ENCODE measurements around the gene IFT172.

Gene IFT172

DNA sequence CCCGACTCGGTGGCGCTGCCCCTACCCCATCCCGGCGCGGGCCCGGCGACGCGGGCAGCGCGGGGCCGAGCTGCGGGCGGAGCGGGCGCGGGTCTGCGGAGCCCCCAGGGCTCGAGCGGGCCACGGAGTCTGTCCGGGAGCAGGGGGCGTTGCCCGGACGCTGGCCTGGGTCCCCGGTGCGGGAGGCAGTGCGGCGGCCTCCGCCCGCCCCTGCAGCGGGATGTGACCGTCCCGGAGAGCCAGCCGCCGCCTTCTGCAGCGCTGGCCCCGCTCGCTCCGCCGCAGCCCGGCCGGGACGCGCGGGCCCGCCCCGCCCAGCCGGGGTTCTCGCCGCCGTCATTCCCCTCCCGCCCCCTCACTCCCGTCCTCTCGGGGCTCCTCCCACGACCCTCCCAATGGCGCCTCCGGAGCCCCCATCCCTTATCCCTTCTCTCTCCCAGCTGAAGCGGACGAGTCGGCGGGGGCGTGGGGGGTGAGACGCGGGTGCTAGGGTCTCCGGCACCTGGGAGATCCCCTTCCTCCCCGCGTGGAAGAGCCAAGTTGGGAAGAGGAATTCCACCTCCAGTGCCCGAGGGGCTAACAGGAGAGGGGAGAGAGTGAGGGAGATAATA lies 5.5 kb upstream of the IFT172 start, which contains the start of gene FNDC4:
TSS of gene FNDC4 (minus strand) at position 257 of the 611 bp plus-strand sequence. CDS start 521 bp downstream, outside the sequence.
- no peak for DNase-seq (ENCODE audit: low read depth)

DNA sequence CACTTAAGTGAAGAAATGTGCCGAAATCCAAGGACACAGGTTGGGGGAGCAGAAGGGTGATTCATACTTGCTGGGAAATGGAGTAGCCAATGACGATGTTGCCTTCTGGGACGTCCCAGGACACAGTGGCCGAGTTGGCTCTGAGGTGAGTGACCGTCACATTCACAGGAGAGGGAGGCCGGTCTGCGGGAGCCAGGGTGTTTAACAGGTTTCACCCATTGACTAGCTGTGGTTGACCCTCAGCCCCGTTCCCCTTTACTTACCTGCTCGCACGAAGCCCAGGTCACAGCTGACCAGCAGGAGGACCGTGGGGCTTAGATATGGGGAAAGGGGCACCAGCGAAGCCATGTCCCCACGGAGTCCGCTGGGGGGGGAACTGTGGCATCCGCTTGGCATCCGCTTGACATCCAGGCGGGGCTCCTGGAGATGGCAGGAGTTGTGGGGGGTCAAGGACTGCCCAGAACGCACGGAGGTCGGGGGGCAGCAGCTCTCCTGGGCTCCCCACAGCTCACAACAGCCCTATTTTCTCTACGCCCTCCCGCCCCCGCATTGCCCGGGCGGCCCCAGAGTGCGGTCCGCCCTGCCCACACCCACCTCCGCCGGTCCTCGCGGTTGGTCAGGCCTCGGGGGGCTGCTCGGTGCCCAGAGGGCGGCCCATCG lies 4.9 kb upstream of the IFT172 start:
- no peak for DNase-seq (ENCODE audit: low read depth)

GRCh38 chr2:27493948-27494283 lies 4.4 kb upstream of the IFT172 start:
- no peak for DNase-seq (ENCODE audit: low read depth)

- no peak for DNase-seq (ENCODE audit: low read depth)
Measured at GRCh38 chr2:27492557-27492956, 3.0 kb upstream of the IFT172 start.

- DNase-seq (ENCODE audit: low read depth), result no peak
Measured at GRCh38 chr2:27489118-27489497, 435 bp downstream of the IFT172 start.

DNA sequence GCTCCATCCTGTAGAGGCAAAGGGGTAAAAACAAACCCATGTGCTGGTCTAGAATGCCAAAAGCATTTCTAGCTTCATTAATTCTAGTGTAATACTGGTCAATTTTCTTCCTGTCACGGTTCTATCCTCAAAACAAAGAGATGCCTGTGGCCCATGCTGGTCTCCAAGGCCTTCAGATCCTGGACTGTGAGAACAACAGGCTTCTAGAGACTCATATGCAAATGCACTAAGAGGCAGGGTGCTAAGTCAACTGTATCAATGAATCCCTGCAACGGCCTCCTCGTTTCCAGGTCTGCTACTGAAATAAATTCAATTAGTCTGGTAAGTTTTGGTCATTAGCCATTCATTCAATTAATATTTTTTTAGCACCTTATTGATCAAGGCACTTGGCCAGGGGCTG lies 4.0 kb downstream of the IFT172 start:
- DNase-seq (ENCODE audit: low read depth), result no peak

DNA sequence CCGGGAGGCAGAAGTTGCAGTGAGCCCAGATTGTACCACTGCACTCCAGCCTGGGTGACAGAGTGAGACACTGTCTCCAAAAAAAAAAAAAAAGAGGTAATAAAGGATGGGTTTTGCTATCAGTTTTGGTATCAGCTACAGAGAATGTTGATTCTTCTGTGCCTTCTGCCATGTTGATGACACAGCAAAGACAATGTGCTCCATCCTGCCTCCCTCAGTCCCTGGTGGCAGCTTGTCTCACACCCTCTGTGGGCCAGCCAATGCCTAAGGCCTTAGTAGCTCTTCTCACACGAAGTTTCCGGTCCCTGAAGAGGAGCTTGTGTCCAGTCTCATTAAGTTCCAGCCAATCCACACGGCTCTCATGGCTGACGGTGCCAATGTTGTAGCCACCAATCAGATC lies 17.6 kb downstream of the IFT172 start:
- no peak for DNase-seq (ENCODE audit: low read depth)

DNA sequence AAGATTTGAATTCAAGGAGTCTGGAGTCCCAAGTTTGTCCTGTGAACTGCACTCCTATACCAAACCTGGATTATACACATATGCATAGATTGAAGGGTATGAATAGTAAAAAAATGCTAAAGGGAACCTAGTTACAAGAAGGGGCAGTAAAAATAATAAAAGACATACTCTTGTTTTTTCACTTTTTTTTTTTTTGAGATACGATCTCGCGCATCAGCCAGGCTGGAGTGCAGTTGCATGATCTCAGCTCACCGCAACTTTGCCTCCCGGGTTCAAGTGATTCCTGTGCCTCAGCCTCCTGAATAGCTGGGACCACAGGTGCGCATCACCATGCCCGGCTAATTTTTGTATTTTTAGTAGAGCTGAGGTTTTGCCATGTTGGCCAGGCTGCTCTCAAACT lies 25.1 kb downstream of the IFT172 start:
- no peak for DNase-seq (ENCODE audit: low read depth)

DNA sequence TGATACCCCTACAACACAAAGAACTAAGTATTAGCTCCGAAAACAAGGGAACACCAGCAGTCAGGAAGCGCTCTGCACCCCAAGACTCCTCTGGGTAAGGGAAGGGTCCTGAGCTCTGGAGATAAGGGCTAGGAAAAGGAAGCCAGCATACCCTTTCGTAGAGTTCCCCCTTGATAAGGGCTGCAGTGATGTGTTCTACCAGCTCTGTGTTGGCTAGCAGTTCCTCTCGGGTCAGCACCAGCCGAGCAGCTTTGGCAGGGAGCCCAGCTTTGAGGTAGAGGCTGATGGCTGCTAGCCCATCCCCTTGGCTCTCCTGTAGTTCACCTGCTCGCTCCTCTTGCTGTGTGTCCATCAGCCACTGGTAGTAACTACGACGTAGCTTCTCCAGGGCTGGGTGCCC lies 28.4 kb downstream of the IFT172 start:
- no peak for DNase-seq (ENCODE audit: low read depth)

DNA sequence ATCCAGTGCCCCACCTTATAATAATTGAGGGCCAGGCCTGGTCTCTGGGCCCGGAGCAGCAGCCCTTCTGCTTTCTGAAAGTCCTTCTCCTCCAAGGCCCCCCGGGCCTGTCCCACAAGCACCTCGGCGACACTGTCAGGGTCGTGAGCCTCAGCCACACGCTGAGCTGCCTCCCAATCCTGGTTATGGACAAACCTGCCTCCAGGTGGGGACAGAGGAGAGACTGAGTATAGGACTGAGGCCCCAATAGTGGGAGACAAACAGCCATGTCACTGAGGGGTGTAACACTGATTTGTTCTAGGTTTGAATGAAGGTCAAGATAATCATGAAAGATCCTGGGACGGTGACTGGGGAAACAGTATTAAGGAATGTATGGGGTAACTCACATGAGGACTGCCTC lies 35.6 kb downstream of the IFT172 start:
- DNase-seq (ENCODE audit: low read depth), result no peak

DNA sequence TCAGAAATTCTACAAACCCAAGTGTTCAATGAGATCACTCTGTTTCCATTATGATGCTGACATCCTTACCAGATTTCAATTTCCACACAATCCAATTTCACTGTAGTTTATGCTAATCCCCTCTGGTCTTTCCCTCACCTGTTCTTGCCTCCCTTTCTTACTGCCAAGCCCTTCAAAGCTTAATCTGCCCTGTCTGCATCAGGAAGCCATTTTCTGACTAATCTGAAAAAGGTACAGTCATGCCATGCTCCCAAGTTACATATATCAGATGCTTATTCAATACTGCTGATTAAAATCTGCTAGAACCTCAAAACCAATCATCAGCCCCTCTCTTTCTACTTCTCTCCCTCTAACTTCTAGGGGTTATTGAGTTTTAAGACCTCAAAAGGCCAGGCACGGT lies 38.4 kb downstream of the IFT172 start:
- DNase-seq (ENCODE audit: low read depth), result no peak

DNA sequence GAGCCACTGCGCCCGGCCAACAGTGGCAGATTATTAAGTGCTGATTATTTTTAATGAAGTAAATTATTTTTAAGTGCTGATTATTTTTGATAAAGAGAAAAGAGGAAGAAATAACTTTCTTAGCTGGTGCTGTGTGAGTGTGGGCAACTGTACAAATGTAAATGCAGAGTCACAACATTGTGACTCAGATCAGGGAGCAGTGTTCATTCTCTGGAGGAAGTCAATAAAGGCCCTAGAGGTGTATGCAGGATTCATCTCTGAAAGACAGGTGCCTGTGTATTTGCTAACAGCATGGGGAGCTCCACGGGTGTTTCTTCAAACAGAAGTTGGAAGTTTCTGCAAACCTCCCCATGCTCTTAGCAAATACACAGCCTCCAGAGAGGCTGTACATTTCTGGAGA lies 41.2 kb downstream of the IFT172 start:
- DNase-seq (ENCODE audit: low read depth), result no peak

GRCh38 chr2:27446057-27446456 lies 43.5 kb downstream of the IFT172 start:
- DNase-seq (ENCODE audit: low read depth), result no peak

DNA sequence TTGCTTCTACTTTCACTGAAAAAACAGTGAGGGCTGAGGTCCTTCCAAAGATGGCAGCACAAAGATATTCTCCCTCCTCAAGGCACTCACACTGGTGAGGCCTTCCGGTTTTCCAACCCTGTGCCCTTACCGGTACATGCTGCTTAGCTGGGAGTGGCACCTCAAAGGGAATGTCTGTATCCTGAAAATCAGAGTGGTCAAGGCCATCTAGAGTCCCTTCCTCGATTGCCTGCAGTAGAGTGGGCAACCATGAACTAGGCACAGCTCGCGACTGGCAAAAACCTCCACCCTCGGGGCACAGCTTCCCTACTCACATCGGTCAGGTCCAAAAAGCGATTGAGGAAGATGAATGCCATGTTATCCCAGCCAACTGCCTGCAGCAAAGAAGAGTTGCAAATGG lies 43.9 kb downstream of the IFT172 start:
- no peak for DNase-seq (ENCODE audit: low read depth)

GRCh38 chr2:27445155-27445554 lies 44.4 kb downstream of the IFT172 start:
- no peak for DNase-seq (ENCODE audit: low read depth)

DNA sequence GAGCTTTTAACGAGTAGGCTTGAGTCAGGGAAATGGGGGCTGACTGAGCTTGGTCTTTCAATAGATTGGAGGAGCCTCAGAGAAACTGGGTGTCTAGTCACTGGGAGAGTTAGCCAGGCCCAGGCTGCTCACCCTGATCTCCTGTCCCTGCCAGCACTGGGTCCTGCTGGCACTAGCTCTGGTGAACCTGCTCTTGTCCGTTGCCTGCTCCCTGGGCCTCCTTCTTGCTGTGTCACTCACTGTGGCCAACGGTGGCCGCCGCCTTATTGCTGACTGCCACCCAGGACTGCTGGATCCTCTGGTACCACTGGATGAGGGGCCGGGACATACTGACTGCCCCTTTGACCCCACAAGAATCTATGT lies 46.6 kb downstream of the IFT172 start:
- no peak for DNase-seq (ENCODE audit: low read depth)

DNA sequence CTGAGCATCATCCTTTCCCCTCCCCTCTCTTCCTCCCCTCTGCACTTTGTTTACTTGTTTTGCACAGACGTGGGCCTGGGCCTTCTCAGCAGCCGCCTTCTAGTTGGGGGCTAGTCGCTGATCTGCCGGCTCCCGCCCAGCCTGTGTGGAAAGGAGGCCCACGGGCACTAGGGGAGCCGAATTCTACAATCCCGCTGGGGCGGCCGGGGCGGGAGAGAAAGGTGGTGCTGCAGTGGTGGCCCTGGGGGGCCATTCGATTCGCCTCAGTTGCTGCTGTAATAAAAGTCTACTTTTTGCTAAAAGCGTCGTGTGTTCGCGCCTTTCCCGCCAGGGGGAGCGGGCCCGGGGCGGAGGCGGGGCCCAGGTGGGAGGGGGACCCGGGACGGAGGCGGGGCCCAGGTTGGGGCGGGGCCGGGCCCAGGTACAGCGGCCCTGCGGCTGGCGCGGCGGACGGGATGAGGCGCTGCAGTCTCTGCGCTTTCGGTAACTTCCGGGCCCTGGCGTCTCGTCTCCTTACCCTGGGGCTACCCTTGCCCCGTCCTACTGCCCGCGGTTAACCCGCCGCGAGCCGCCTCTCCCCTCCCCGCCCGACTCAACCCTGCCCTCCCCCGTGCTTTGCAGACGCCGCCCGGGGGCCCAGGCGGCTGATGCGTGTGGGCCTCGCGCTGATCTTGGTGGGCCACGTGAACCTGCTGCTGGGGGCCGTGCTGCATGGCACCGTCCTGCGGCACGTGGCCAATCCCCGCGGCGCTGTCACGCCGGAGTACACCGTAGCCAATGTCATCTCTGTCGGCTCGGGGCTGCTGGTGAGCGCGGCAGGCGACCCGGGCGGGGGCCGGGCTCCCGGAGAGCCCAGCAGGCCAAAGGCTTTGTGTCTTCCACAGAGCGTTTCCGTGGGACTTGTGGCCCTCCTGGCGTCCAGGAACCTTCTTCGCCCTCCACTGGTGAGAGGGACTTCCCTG lies 47.3 kb downstream of the IFT172 start, which contains the start of gene KRTCAP3:
TSS of gene KRTCAP3 (plus strand) at position 424 of the 962 bp plus-strand sequence. CDS start at position 456, 32 bp downstream.
- peak; percentile 29 for DNase-seq (ENCODE audit: low read depth)

- DNase-seq (ENCODE audit: low read depth), result no peak
Measured at GRCh38 chr2:27441226-27441926, 48.2 kb downstream of the IFT172 start.

- no peak for DNase-seq (ENCODE audit: low read depth)
Measured at GRCh38 chr2:27435628-27436027, 53.9 kb downstream of the IFT172 start.

GRCh38 chr2:27431395-27431794 lies 58.1 kb downstream of the IFT172 start:
- no peak for DNase-seq (ENCODE audit: low read depth)

DNA sequence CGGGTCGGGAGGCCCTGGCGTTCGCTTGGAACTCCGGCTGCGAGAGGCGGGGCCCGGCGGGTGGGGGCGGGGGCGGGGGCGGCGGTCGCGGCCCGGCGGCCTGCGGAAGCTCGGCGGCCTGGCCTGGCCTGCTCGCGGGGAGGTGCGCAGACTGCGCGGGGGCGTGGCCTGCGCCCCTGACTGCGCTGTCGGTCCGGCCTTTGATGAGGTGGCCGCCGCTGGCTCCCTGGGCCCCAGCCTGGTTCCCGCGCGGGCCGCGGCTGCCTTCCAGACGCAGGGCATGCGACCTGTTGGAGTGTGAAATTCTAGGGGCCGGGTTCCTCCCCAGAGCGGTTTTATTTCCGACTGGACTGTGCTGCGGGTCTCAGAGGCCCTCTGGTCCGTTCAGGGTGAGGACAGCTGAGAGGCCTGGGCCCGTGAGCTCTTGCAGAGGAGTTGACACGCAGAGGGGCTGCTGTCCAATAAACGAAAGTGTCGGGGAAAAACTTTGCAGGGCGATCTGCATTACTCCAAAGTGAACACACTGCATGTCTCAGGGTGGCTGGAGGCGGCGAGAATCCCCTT lies 60.5 kb downstream of the IFT172 start:
- DNase-seq (ENCODE audit: low read depth), result peak; percentile 49
